ENCODE data around the gene CTIF. TPM values are rescaled to one million over a fixed set of nuclear protein-coding genes. Genes with fewer than 3 reads are reported as not detected.

CTIF gene
- polyA plus RNA-seq, 3 donors: 0.38 to 8.7 (median 1.2) TPM

GRCh38 chr18:48612511-48612910 lies 73.7 kb downstream of the CTIF start:
- H3K9me3 Mint-ChIP-seq: no peaks in the 10 kb centered on the region
- H3K27ac Mint-ChIP-seq: no peak overlapping the region
- Histone ChIP-seq H3K27ac (ENCODE audit: low read depth in 1 of 2, low read length in 2 of 2) (no peak overlapping the region), H3K4me1 (ENCODE audit: control insufficient read depth in 1 of 2, insufficient read depth in 2 of 2, low read length in 2 of 2) (no peaks in the 10 kb centered on the region), H2AFZ (ENCODE audit: insufficient read depth, low read depth, low read length, poor library complexity, severe bottlenecking) (no peak overlapping the region), H3K36me3 (replicated peaks in 1 of 2; ENCODE audit: control insufficient read depth in 1 of 2, insufficient read depth in 2 of 2, low read length in 2 of 2) (no peaks in the 10 kb centered on the region), H3K4me2 (replicated peaks; ENCODE audit: extremely low read depth, low read length, poor library complexity, severe bottlenecking) (no peak overlapping the region), H3K4me3 (replicated peaks in 1 of 3; ENCODE audit: low read depth in 2 of 3, low read length in 3 of 3) (no peak overlapping the region), H3K9me3 (replicated peaks in 1 of 2; ENCODE audit: control insufficient read depth in 1 of 2, insufficient read depth in 1 of 2, low read length in 2 of 2) (no peaks in the 10 kb centered on the region), H3K79me2 (ENCODE audit: insufficient read depth, low read length) (no peaks in the 10 kb centered on the region), H3K9ac (ENCODE audit: insufficient read depth, low read length, poor library complexity, severe bottlenecking) (no peak overlapping the region), H3K27me3 (ENCODE audit: control insufficient read depth in 2 of 2, insufficient read depth in 2 of 2, low read length in 2 of 2) (no peaks in the 10 kb centered on the region), H4K20me1 (ENCODE audit: insufficient read depth, low read length) (peaks cover 21% of the 10 kb centered on the region)
- no peak for TF ChIP-seq CTCF (IDR thresholded peaks at IDR 0.05)
- intact Hi-C loops (cut with micrococcal nuclease): no loop called here
- WGBS (ENCODE audit: insufficient coverage): 94% methylated on average over 6 of the region's 6 CpGs
- H3K4me3 Mint-ChIP-seq: no peak overlapping the region
- H3K36me3 Mint-ChIP-seq: no peaks in the 10 kb centered on the region
- no peak for DNase-seq
- H3K27me3 Mint-ChIP-seq (ENCODE audit: low read depth in 3 of 3): peaks cover 0 to 2% (median 1%) of the 10 kb centered on the region in 3 donors
- H3K4me1 Mint-ChIP-seq: no peaks in the 10 kb centered on the region

- Mint-ChIP-seq H3K4me1 (no peaks in the 10 kb centered on the region), H3K36me3 (no peaks in the 10 kb centered on the region), H3K27me3 (ENCODE audit: low read depth in 3 of 3) (peaks cover 0 to 2% (median 1%) of the 10 kb centered on the region in 3 donors), H3K27ac (no peak overlapping the region), H3K9me3 (no peaks in the 10 kb centered on the region), H3K4me3 (no peak overlapping the region)
- H3K79me2 ChIP-seq (ENCODE audit: insufficient read depth, low read length): no peaks in the 10 kb centered on the region
- no peaks in the 10 kb centered on the region for H3K27me3 ChIP-seq (ENCODE audit: control insufficient read depth in 2 of 2, insufficient read depth in 2 of 2, low read length in 2 of 2)
- no peak overlapping the region for H2AFZ ChIP-seq (ENCODE audit: insufficient read depth, low read depth, low read length, poor library complexity, severe bottlenecking)
- no peak overlapping the region for H3K4me3 ChIP-seq (replicated peaks in 1 of 3; ENCODE audit: low read depth in 2 of 3, low read length in 3 of 3)
- intact Hi-C loops (cut with micrococcal nuclease): no loop called here
- H3K27ac ChIP-seq (ENCODE audit: low read depth in 1 of 2, low read length in 2 of 2): no peak overlapping the region
- H3K9me3 ChIP-seq (replicated peaks in 1 of 2; ENCODE audit: control insufficient read depth in 1 of 2, insufficient read depth in 1 of 2, low read length in 2 of 2): no peaks in the 10 kb centered on the region
- WGBS (ENCODE audit: insufficient coverage): no CpG with 5 or more reads among the region's 4 CpGs
- H3K9ac ChIP-seq (ENCODE audit: insufficient read depth, low read length, poor library complexity, severe bottlenecking): no peak overlapping the region
- H4K20me1 ChIP-seq (ENCODE audit: insufficient read depth, low read length): peaks cover 17% of the 10 kb centered on the region
- no peak for TF ChIP-seq CTCF (IDR thresholded peaks at IDR 0.05)
- no peaks in the 10 kb centered on the region for H3K4me1 ChIP-seq (ENCODE audit: control insufficient read depth in 1 of 2, insufficient read depth in 2 of 2, low read length in 2 of 2)
- no peaks in the 10 kb centered on the region for H3K36me3 ChIP-seq (replicated peaks in 1 of 2; ENCODE audit: control insufficient read depth in 1 of 2, insufficient read depth in 2 of 2, low read length in 2 of 2)
- H3K4me2 ChIP-seq (replicated peaks; ENCODE audit: extremely low read depth, low read length, poor library complexity, severe bottlenecking): no peak overlapping the region
- no peak for DNase-seq
Measured at GRCh38 chr18:48612917-48613316, 74.1 kb downstream of the CTIF start.
